Measurements from ENCODE around the gene KRTAP5-11.
"Not testable (repeated sequence)": the region's sequence is repeated elsewhere in the genome, so short reads cannot be mapped to it uniquely, and the experiment has no call there.

The KRTAP5-11 gene

DNA sequence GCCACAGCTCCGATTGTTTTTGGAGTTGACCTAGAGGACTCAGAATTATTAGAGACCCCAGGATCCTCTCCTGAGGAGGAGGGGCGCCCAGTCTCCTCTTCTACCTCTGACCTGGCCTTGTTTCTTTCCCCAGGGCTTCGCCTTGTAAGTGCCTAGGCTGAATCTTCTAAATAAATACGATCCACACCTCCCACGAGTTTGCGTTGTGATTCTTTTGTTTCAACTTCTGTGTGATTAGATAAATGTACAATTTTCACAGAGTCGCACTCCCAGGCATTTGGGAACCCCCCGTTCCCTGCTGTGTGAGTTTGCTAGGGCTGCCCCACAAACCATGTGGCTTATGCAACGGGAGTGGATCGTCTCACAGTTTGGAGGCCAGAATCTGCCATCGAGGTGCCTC, 43.7 kb downstream of the KRTAP5-11 start:
- in situ Hi-C loops (cut with HindIII; ENCODE audit: low pct_ligation_motif_present, low sequenced_read_pairs): no loop called here

GRCh38 chr11:71538666-71538990, 44.0 kb downstream of the KRTAP5-11 start:
- H3K27ac ChIP-seq: no peak overlapping the region
- H3K27me3 ChIP-seq (replicated peaks): no peaks in the 10 kb centered on the region
- TF ChIP-seq, protein P1, sequence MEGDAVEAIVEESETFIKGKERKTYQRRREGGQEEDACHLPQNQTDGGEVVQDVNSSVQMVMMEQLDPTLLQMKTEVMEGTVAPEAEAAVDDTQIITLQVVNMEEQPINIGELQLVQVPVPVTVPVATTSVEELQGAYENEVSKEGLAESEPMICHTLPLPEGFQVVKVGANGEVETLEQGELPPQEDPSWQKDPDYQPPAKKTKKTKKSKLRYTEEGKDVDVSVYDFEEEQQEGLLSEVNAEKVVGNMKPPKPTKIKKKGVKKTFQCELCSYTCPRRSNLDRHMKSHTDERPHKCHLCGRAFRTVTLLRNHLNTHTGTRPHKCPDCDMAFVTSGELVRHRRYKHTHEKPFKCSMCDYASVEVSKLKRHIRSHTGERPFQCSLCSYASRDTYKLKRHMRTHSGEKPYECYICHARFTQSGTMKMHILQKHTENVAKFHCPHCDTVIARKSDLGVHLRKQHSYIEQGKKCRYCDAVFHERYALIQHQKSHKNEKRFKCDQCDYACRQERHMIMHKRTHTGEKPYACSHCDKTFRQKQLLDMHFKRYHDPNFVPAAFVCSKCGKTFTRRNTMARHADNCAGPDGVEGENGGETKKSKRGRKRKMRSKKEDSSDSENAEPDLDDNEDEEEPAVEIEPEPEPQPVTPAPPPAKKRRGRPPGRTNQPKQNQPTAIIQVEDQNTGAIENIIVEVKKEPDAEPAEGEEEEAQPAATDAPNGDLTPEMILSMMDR (IDR thresholded peaks at IDR 0.05; ENCODE audit: low read depth, low read length, missing control alignments): no peak
- DNase-seq: no peak
- no peak overlapping the region for H3K4me3 ChIP-seq (ENCODE audit: low read depth, low read length)
- in situ Hi-C loops (cut with HindIII; ENCODE audit: low pct_ligation_motif_present, low sequenced_read_pairs): no loop called here
- no peaks in the 10 kb centered on the region for H3K36me3 ChIP-seq (replicated peaks)

More for the DNA sequence above, 43.7 kb downstream of the KRTAP5-11 start:
- Histone ChIP-seq H3K27me3 (replicated peaks) (no peaks in the 10 kb centered on the region), H3K27ac (no peak overlapping the region), H3K4me3 (ENCODE audit: low read depth, low read length) (no peak overlapping the region), H3K36me3 (replicated peaks) (no peaks in the 10 kb centered on the region)
- TF ChIP-seq, protein P1 (IDR thresholded peaks at IDR 0.05; ENCODE audit: low read depth, low read length, missing control alignments): no peak
- no peak for DNase-seq

- H3K27ac ChIP-seq; H3K27me3 ChIP-seq (replicated peaks); in situ Hi-C loops (cut with HindIII; ENCODE audit: low pct_ligation_motif_present, low sequenced_read_pairs); H3K4me3 ChIP-seq (ENCODE audit: low read depth, low read length); DNase-seq; H3K36me3 ChIP-seq (replicated peaks): not testable (repeated sequence)
Observed at GRCh38 chr11:71537977-71538665, 44.6 kb downstream of the KRTAP5-11 start, which contains the start of gene KRTAP5-8. Gene KRTAP5-8 (plus strand): TSS chr11:71538025. CDS start chr11:71538056, 31 bp downstream.

- DNase-seq: no peak
- TF ChIP-seq, protein P1 (IDR thresholded peaks at IDR 0.05; ENCODE audit: low read depth, low read length, missing control alignments): no peak
- in situ Hi-C loops (cut with HindIII; ENCODE audit: low pct_ligation_motif_present, low sequenced_read_pairs): no loop called here
- H3K4me3 ChIP-seq (ENCODE audit: low read depth, low read length): no peak overlapping the region
- no peak overlapping the region for H3K27ac ChIP-seq
- H3K27me3 ChIP-seq (replicated peaks): no peaks in the 10 kb centered on the region
- H3K36me3 ChIP-seq (replicated peaks): no peaks in the 10 kb centered on the region
Observed at GRCh38 chr11:71537537-71537936, 45.1 kb downstream of the KRTAP5-11 start.

DNA sequence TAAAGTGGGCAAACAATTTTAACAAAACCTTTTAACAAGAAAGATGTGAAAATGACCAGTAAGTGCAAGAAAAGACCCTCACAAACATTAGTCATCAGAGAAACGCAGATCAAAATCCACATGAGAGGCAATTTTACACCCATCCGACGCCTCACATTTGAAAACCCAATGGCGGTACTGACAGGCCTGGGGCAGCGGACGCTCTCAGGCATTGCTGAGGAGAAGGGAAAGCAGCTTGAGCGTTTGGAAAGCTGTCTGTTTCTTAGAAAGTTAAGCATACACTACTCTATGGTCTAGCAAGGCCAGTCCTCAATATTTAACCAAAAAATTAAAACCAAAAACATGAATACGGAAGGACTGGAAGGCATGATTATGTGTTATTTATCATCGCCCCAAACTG, 46.9 kb downstream of the KRTAP5-11 start:
- no peak for DNase-seq
- no peak overlapping the region for H3K27ac ChIP-seq
- no peak overlapping the region for H3K4me3 ChIP-seq (ENCODE audit: low read depth, low read length)
- TF ChIP-seq, protein P1 (IDR thresholded peaks at IDR 0.05; ENCODE audit: low read depth, low read length, missing control alignments): no peak
- in situ Hi-C loops (cut with HindIII; ENCODE audit: low pct_ligation_motif_present, low sequenced_read_pairs): no loop called here
- no peaks in the 10 kb centered on the region for H3K27me3 ChIP-seq (replicated peaks)
- H3K36me3 ChIP-seq (replicated peaks): no peaks in the 10 kb centered on the region

- H3K27me3 ChIP-seq (replicated peaks); DNase-seq; H3K27ac ChIP-seq; in situ Hi-C loops (cut with HindIII; ENCODE audit: low pct_ligation_motif_present, low sequenced_read_pairs); H3K36me3 ChIP-seq (replicated peaks); H3K4me3 ChIP-seq (ENCODE audit: low read depth, low read length): not testable (repeated sequence)
Observed at GRCh38 chr11:71534711-71535608, 47.7 kb downstream of the KRTAP5-11 start.
